H9 (cell line): ENCODE measurements around the gene PPWD1. TPM values are rescaled to one million over a fixed set of nuclear protein-coding genes. Genes with fewer than 3 reads are reported as not detected.

Source experiments
- DNase-seq: peaks from one replicate; pipeline ENCODE4 v3.0.0-alpha.2; 2017
- H2AFZ ChIP-seq: one replicate; pipeline ENCODE4 v1.6.1; 2013; ENCODE audit warnings: mild to moderate bottlenecking, low read length, control low read depth, moderate library complexity
- H2AK5ac ChIP-seq: 2 replicates; pipeline ENCODE4 v1.6.1; 2013; ENCODE audit warnings: low read length, control low read depth, mixed read lengths; ENCODE audit not compliant: insufficient read length
- H2BK120ac ChIP-seq: one replicate; pipeline ENCODE4 v1.6.1; 2013; ENCODE audit warnings: low read depth, mild to moderate bottlenecking, low read length, control low read depth, inconsistent platforms; ENCODE audit not compliant: poor library complexity, severe bottlenecking
- H2BK12ac ChIP-seq: 2 replicates; pipeline ENCODE4 v1.6.1; 2013; ENCODE audit warnings: low read length, control low read depth, mixed read lengths, low read depth; ENCODE audit not compliant: insufficient read length
- H2BK15ac ChIP-seq: 2 replicates; pipeline ENCODE4 v1.6.1; 2013; ENCODE audit warnings: low read depth, low read length, control low read depth
- H2BK20ac ChIP-seq: one replicate; pipeline ENCODE4 v1.6.1; 2013; ENCODE audit warnings: low read depth, mild to moderate bottlenecking, low read length, control low read depth, inconsistent platforms; ENCODE audit not compliant: poor library complexity, severe bottlenecking
- H2BK5ac ChIP-seq: 2 replicates; pipeline ENCODE4 v1.6.1; 2013; ENCODE audit warnings: low read length, control low read depth, mixed read lengths; ENCODE audit not compliant: insufficient read length
- H3K14ac ChIP-seq: 2 replicates; pipeline ENCODE4 v1.6.1; 2013; ENCODE audit warnings: low read length, control low read depth; ENCODE audit not compliant: insufficient read depth
- H3K18ac ChIP-seq: 2 replicates; pipeline ENCODE4 v1.6.1; 2013; ENCODE audit warnings: low read depth, mild to moderate bottlenecking, mixed read lengths, low read length, control low read depth; ENCODE audit not compliant: insufficient read length
- H3K23ac ChIP-seq: 2 replicates; pipeline ENCODE4 v1.6.1; 2013; ENCODE audit warnings: low read length, control low read depth, mixed read lengths, low read depth; ENCODE audit not compliant: insufficient read length
- H3K23me2 ChIP-seq: 2 replicates; pipeline ENCODE4 v1.6.1; 2013; ENCODE audit warnings: low read depth, mild to moderate bottlenecking, mixed read lengths, low read length, control low read depth; ENCODE audit not compliant: insufficient read length, poor library complexity, severe bottlenecking
- H3K27ac ChIP-seq: 2 replicates; pipeline ENCODE4 v1.5.1; 2013; ENCODE audit warnings: low read length, control low read depth, mixed read lengths, low read depth; ENCODE audit not compliant: insufficient read length
- H3K27me3 ChIP-seq: 2 replicates; pipeline ENCODE4 v1.6.1; 2013; ENCODE audit warnings: low read length, control low read depth, inconsistent platforms; ENCODE audit not compliant: insufficient read depth
- H3K4ac ChIP-seq: 2 replicates; pipeline ENCODE4 v1.6.1; 2013; ENCODE audit warnings: low read depth, mild to moderate bottlenecking, control low read depth, inconsistent platforms, low read length, moderate library complexity
- H3K4me1 ChIP-seq: 2 replicates; pipeline ENCODE4 v1.6.1; 2013; ENCODE audit warnings: low read length, control low read depth, inconsistent platforms; ENCODE audit not compliant: insufficient read depth
- H3K4me2 ChIP-seq: 2 replicates; pipeline ENCODE4 v1.6.1; 2013; ENCODE audit warnings: low read length, control low read depth, mixed read lengths; ENCODE audit not compliant: insufficient read length, insufficient read depth
- H3K56ac ChIP-seq: 2 replicates; pipeline ENCODE4 v1.6.1; 2013; ENCODE audit warnings: low read depth, mild to moderate bottlenecking, mixed read lengths, low read length, control low read depth; ENCODE audit not compliant: insufficient read length
- H3K79me1 ChIP-seq: 2 replicates; pipeline ENCODE4 v1.6.1; 2013; ENCODE audit warnings: low read depth, mild to moderate bottlenecking, moderate library complexity, low read length, control low read depth, inconsistent platforms; ENCODE audit not compliant: insufficient read depth, poor library complexity, severe bottlenecking
- H3K79me2 ChIP-seq: 2 replicates; pipeline ENCODE4 v1.6.1; 2013; ENCODE audit warnings: low read length, control low read depth, inconsistent platforms; ENCODE audit not compliant: insufficient read depth
- H3K9ac ChIP-seq: 2 replicates; pipeline ENCODE4 v1.6.1; 2013; ENCODE audit warnings: low read length, control low read depth, mixed read lengths; ENCODE audit not compliant: insufficient read length; ENCODE audit errors: extremely low read depth
- H3K9me3 ChIP-seq: one replicate; pipeline ENCODE4 v1.6.1; 2013; ENCODE audit warnings: low read depth, low read length, inconsistent platforms; ENCODE audit not compliant: control insufficient read depth
- H3T11ph ChIP-seq: one replicate; pipeline ENCODE4 v1.6.1; 2013; ENCODE audit warnings: mild to moderate bottlenecking, low read length, control low read depth, inconsistent platforms
- H4K20me1 ChIP-seq: one replicate; pipeline ENCODE4 v1.6.1; 2013; ENCODE audit not compliant: control insufficient read depth, insufficient read length, insufficient read depth
- H4K5ac ChIP-seq: 2 replicates; pipeline ENCODE4 v1.6.1; 2013; ENCODE audit warnings: low read depth, mild to moderate bottlenecking, mixed read lengths, low read length, control low read depth; ENCODE audit not compliant: insufficient read length
- H4K8ac ChIP-seq: replicated peaks from 2 replicates; pipeline ENCODE4 v1.6.1; 2013; ENCODE audit warnings: low read length, control low read depth, mixed read lengths, low read depth; ENCODE audit not compliant: insufficient read length
- H4K91ac ChIP-seq: 2 replicates; pipeline ENCODE4 v1.6.1; 2013; ENCODE audit warnings: low read depth, mild to moderate bottlenecking, moderate library complexity, mixed read lengths, low read length, control low read depth; ENCODE audit not compliant: insufficient read length
- H3K27ac Mint-ChIP-seq, 3 experiments: 2 replicates in 2 of 3; 3 replicates in 1 of 3; pipeline ENCODE4 v1.8.0; 2020 to 2021; ENCODE audit warnings: mixed read lengths in 3 of 3, mild to moderate bottlenecking in 1 of 3, moderate library complexity in 1 of 3
- H3K27me3 Mint-ChIP-seq: 2 replicates; pipeline ENCODE4 v1.8.0; 2021; ENCODE audit warnings: low read depth, mild to moderate bottlenecking, moderate library complexity, mixed read lengths
- H3K36me3 Mint-ChIP-seq, 3 experiments: 2 replicates in 2 of 3; 3 replicates in 1 of 3; pipeline ENCODE4 v1.8.0; 2020 to 2021; ENCODE audit warnings: low read depth in 3 of 3, mixed read lengths in 3 of 3; ENCODE audit not compliant: insufficient read depth in 1 of 3
- H3K4me1 Mint-ChIP-seq, 2 experiments: 2 replicates each; pipeline ENCODE4 v1.8.0; 2020; ENCODE audit warnings: mixed read lengths in 2 of 2
- H3K4me3 Mint-ChIP-seq, 2 experiments: 2 replicates in 1 of 2; 3 replicates in 1 of 2; pipeline ENCODE4 v1.8.0; 2020 to 2021; ENCODE audit warnings: mild to moderate bottlenecking in 2 of 2, mixed read lengths in 2 of 2, moderate library complexity in 1 of 2
- H3K9me3 Mint-ChIP-seq, 2 experiments: 2 replicates in 1 of 2; 3 replicates in 1 of 2; pipeline ENCODE4 v1.8.0; 2020; ENCODE audit warnings: mild to moderate bottlenecking in 2 of 2, mixed read lengths in 2 of 2, moderate library complexity in 1 of 2
- CTCF ChIP-seq: fragments of 200-600 bp; sonication (generic); conservative IDR thresholded peaks from 3 replicates; pipeline ENCODE4 v1.8.0; 2021; ENCODE audit warnings: antibody characterized with exemption, mild to moderate bottlenecking
- total RNA-seq: library from RNA; stranded (reverse); gene quantifications from 2 replicates; pipeline ENCODE4 v1.2.1, GENCODE V29; 2021

Gene PPWD1
- total RNA-seq, 1 experiment from 2014 or later = 43.2 TPM

- Histone ChIP-seq H3K23ac (no peak overlapping the region), H2BK5ac (no peak overlapping the region), H4K8ac (no peak overlapping the region)
Measured at GRCh38 chr5:65539827-65540226, 23.3 kb upstream of the PPWD1 start.

More at GRCh38 chr5:65539827-65540226, 23.3 kb upstream of the PPWD1 start:
- no peak overlapping the region for H3K27ac ChIP-seq
- no peak overlapping the region for H2BK20ac ChIP-seq
- Mint-ChIP-seq H3K36me3 (peaks cover 12 to 64% (median 55%) of the 10 kb centered on the region in 3 experiments; a peak in 6 of 7 replicates), H3K4me1 (0 out of 4 replicates have a peak, but pooled peaks cover 0 to 7% of the 10 kb centered on the region in 2 experiments), H3K9me3 (no peaks in the 10 kb centered on the region), H3K27me3 (no peaks in the 10 kb centered on the region), H3K27ac (no peak overlapping the region), H3K4me3 (no peak overlapping the region)
- no peaks in the 10 kb centered on the region for H3K79me1 ChIP-seq
- TF ChIP-seq CTCF = no peak
- no peak overlapping the region for H3K4me2 ChIP-seq
- H3K9ac ChIP-seq = no peak overlapping the region
- H3K56ac ChIP-seq = no peak overlapping the region
- no peak overlapping the region for H4K91ac ChIP-seq
- no peak overlapping the region for H3K4ac ChIP-seq
- no peak overlapping the region for H2BK15ac ChIP-seq
- H2BK12ac ChIP-seq = no peak overlapping the region
- no peaks in the 10 kb centered on the region for H3K79me2 ChIP-seq
- no peaks in the 10 kb centered on the region for H3K9me3 ChIP-seq
- no peak overlapping the region for H2AFZ ChIP-seq
- H3K14ac ChIP-seq = no peak overlapping the region
- peaks cover 2% of the 10 kb centered on the region for H4K20me1 ChIP-seq
- H3T11ph ChIP-seq = no peak overlapping the region
- H3K23me2 ChIP-seq = no peaks in the 10 kb centered on the region
- no peak for DNase-seq
- H3K4me1 ChIP-seq = no peaks in the 10 kb centered on the region
- no peaks in the 10 kb centered on the region for H3K27me3 ChIP-seq
- H4K5ac ChIP-seq = no peak overlapping the region
- H2AK5ac ChIP-seq = no peak overlapping the region
- H2BK120ac ChIP-seq = no peak overlapping the region
- H3K18ac ChIP-seq = no peak overlapping the region
